Measurements from ENCODE around the gene SEPTIN14. TPM values are rescaled to one million over a fixed set of nuclear protein-coding genes. Genes with fewer than 3 reads are reported as not detected.
"Not testable (repeated sequence)": the region's sequence is repeated elsewhere in the genome, so short reads cannot be mapped to it uniquely, and the experiment has no call there.

Gene SEPTIN14
- not detected in 2 replicates for total RNA-seq
- polyA plus RNA-seq (2012): not detected

DNA sequence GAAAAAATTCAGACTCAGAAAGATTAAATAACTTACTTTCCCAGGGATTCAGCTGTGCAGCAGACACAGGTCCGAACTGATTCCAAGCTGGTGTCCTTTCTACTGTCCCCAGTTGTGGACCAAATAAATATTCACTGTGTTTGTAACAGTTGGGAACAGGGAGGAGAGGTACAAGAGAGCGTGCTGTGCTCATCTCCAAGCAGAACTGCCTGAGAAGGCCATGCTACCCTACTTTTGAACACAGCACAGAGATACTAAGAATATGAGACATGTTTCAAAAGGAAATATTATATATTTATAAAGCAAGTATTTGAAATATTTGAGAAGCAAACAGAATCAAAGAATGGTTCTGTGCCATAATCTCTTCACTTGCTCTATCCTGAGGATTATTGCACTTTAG is at the start of gene SEPTIN14:
Gene SEPTIN14, minus strand, starts transcription at position 101 of the 400 bp plus-strand sequence. CDS start 756 bp downstream, outside the sequence.
- not testable (repeated sequence) for DNase-seq (ENCODE audit: low read depth)

DNA sequence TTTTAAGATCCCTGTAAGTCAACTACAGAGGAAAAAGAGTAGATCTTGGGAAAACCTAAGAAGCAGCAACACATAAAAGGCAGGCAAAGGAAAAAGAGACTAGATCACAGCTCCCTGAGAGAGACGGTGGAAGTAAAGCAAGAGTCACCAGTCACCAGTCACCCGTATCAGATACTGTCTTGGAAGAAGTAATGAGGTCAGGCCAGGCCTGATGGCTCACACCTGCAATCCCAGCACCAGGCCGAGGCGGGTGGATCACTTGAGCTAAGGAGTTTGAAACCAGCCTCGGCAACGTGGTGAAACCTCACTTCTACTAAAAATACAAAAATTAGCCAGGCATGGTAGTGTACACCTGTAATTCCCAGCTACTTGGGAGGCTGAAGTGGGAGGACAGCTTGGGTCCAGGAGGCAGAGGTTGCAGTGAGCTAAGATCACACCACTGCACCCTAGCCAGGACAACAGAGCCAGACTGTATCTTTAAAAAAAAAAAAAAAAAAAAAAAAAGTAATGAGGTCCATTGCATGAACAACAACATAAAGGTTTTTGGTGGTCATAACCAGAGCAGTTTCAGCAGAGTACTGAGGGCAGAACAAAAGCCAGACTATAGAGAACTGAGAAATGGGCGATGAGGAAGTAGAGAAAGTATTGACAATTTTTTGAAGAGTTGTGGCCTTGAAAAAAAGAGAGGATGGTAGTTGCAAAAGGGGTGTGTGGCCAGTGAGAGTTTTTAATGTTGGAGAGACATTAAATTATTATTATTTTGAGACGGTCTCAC is 41.6 kb upstream of the SEPTIN14 start:
- DNase-seq (ENCODE audit: low read depth): no peak

DNA sequence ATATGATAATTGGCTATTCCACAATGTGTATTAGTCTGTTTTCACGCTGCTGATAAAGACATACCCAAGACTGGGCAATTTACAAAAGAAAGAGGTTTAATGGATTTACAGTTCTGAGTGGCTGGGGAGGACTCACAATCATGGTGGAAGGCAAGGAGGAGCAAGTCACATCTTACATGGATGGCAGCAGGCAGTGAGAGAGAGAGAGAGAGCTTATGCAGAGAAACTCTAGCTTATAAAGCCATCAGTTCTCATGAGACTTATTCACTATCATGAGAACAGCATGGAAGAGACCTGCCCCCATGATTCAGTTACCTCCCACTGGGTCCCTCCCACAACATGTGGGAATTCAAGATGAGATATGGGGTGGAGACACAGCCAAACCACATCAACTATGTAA is 38.5 kb upstream of the SEPTIN14 start:
- not testable (repeated sequence) for DNase-seq (ENCODE audit: low read depth)

DNA sequence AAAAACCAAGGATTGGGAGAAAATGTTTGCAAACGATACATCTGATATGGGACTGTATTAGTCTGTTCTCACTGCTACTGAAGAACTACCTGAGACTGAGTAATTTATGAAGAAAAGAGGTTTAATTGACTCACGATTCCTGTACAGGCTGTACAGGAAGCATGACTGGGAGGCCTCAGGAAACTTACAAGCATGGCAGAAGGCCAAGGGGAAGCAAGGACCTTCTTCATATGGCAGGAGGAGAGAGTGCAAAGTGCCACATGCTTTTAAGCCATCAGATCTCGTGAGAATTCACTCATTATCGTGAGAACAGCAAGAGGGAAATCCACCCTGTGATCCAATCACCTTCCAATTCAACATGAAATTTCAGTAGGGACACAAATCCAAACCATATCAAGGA is 35.7 kb upstream of the SEPTIN14 start:
- no peak for DNase-seq (ENCODE audit: low read depth)

DNA sequence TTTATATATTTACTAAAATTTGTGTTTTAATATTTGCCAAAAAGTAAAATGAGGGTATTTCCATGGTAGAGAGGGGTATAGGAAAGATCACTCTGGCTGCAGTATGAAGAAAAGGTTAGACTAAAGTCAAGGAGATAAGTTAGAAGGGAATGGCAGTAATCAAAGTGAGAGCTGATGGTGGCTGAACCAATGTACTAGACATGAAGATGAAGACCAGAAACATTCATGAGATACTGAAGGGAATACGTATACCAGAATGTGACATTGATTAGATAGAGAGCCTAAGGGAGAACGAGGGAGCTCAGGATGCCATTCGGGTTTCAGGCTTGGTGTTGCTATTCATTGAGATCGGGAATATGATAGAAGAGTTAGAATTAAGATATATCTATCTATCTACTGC is 32.5 kb upstream of the SEPTIN14 start:
- DNase-seq (ENCODE audit: low read depth): no peak

DNA sequence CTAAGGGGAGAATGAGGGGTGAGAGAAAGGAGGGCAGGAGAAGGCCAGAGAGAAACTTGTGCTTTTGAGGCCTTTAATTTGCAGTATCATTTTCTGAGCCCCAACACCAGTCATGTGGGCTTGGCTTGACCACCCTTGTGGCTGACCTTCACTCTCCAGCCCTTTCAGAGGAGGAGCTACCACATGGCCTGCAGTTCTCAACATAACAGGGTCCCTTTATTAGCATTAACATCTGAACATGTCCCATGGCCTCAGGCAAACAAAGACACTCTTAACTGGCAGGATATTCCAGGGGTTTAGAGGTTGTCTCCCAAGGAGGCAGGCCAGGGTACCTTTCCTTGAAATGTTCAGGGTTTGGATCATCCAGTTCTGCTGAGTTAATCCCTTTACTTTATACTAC is 31.4 kb upstream of the SEPTIN14 start:
- no peak for DNase-seq (ENCODE audit: low read depth)

DNA sequence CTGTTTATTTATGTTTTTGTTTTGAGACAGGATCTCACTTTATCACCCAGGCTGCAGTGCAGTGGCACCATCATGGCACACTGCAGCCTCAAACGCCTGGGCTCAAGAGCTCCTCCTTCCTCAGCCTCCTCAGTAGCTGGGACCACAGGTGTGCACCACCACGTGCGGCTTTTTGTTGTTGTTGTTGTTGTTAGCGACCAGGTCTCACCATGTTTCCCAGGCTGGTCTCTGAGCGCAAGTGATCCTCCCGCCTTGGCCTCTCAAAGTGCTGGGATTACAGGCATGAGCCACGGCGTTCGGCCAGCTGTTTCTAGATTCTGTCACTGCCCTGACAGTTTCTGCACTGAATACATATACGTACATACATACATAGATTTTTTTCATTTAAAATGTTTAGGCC is 25.8 kb upstream of the SEPTIN14 start:
- DNase-seq (ENCODE audit: low read depth): peak; percentile 5

DNA sequence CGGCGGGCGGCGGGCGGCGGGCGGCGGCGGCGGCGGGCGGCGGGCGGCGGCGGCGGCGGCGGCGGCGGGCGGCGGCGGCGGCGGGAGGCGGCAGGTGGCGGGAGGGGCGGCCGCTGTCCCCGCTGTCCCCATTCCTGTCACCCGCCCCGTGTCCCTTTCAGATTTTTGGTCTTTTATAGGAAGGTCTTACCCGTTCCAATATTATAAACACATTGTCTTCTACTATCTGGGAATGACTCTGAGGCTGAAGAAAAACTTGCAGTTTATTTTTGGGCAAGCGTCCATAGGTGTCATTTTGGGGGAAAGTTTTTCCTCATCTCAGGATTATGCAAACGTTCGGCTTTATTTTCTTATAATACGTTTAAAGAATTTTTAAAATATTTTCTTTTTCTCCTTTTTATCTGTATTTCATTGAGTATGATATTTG is 25.3 kb upstream of the SEPTIN14 start:
- peak; percentile 23 for DNase-seq (ENCODE audit: low read depth)

DNA sequence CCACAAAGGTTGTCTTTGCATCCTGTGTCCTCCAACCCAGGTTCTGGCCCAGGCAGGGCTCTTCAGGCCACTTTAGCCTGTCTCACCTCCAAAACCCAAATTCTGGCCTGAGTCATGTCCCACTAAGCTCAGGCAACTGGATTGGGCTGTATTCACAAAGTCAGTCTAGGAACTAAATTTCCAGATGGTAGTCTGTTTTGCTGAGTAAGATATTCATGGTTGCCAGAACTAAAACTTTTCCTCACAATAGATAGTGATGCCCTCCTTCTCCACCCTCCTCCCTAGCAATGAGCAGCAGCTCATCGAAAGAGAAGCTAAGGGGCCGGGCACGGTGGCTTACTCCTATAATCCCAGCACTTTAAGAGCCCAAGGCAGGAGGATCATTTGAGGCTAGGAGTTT is 21.8 kb upstream of the SEPTIN14 start:
- DNase-seq (ENCODE audit: low read depth): no peak

DNA sequence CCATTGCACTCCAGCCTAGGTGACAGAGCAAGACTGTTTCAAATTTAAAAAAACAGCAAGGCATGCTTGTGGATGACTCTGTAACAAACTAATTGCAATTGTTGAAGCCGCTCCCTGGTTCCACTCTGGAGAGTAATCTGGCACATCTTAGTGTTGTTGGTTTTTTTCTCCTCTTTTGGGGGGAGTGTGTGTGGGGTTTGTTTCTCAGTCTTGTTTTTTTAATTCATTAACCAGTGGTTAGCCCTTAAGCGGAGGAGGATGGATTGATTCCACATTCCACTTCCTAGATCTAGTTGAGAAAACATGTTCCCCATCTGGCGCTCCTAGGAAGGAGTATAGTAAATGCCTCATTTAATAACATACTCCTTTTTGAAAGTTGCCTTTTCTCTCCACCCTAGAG is 16.1 kb upstream of the SEPTIN14 start:
- DNase-seq (ENCODE audit: low read depth): no peak

DNA sequence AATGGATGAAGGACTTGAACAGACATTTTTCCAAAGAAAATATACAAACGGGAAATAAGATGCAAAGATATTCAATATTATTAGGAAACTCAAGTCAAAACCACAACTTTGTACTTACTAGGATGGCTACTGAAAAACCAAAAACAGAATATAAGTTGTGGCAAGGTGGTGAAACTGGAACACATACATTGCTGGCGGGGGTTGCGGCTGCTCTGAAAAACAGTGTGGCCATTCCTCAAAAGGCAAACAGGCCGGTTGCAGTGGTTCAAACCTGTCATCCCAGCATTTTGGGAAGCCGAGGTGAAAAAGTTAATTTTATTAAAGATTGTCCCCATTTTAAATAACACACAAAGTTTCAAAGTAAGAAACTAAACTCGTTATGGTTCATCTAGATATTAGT is 14.8 kb upstream of the SEPTIN14 start:
- no peak for DNase-seq (ENCODE audit: low read depth)

DNA sequence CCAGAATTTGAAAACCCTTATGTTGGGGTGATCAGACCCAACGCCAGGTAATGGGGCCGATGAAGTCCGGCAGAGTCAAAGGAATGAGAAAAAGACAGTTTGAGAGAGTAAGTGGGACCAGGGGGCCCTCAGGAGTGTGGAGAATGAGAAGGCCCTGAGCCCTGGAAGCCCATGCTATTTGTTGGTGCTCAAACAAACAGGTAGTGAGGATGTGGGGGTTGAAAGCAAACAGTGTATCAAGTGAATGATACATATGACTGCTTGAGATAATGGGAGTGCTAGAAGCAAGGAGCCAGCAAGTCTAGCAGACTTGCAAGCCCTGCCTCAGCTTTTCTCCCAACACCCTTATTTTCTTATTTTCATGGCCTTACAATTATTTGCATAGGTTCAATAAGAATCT is 11.2 kb upstream of the SEPTIN14 start:
- no peak for DNase-seq (ENCODE audit: low read depth)

DNA sequence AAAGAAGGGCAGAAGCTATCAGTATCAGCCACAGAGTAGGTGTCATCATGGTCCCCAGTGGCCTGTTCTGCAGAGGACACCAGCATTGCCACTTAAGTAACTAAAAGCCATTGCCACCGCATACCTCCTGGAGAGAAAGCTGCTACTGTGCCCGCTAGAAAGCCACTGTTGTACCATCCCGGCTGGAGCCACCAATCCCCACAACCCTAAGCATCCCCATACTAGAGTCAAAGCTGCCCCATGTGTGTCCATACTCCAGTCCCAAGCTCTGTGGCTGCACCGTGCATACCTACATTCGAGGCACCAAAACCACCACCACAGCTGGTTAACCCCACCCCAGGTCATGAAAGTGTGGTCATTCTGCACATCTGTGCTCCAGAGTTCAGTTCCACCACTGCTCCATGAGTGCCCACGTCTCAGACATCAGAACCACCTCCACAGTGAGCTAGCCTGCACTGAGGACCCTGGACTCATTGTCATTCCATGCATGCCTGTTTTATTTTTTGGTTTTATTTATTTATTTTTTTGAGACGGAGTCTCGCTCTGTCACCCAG is 9.5 kb upstream of the SEPTIN14 start:
- DNase-seq (ENCODE audit: low read depth): no peak

DNA sequence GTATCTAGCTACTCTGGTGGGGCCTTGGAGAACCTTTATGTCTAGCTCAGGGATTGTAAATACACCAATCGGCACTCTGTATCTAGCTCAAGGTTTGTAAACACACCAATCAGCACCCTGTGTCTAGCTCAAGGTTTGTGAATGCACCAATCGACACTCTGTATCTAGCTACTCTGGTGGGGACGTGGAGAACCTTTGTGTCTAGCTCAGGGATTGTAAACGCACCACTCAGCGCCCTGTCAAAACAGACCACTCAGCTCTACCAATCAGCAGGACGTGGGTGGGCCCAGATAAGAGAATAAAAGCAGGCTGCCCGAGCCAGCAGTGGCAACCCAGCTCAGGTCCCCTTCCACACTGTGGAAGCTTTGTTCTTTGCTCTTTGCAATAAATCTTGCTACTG is 6.4 kb upstream of the SEPTIN14 start:
- not testable (repeated sequence) for DNase-seq (ENCODE audit: low read depth)

DNA sequence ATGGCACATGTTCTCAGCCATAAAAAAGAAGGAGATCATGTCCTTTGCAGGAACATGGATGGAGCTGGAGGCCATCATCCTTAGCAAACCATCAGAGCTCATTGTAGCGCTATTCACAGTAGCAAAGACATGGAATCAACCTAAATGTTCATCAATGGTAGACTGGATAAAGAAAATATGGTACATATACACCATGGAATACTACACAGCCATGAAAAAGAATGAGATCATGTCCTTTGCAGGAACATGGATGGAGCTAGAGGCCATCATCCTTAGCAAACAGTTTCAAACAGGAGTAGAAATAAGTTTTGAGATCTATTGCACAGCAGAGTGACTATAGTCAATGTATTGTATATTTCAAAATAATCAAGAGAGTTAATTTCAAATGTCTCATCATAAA is 17.4 kb downstream of the SEPTIN14 start:
- DNase-seq (ENCODE audit: low read depth): not testable (repeated sequence)

DNA sequence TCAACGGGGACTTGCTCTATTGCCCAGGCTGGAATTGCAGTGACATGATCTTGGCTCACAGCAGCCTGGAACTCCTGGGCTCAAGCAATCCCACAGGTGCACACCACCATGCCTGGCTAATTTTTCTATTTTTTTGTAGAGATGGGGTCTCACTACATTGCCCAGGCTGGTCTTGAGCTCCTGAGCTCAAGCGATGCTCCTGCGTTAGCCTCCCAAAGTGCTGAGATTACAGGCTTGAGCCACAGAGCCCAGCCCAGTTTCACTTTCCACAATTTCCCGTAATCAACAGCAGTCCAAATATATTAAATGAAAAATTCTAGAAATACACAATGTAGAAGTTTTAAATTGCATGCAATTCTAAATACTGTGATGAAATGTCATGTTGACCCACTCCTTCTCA is 24.0 kb downstream of the SEPTIN14 start:
- no peak for DNase-seq (ENCODE audit: low read depth)

DNA sequence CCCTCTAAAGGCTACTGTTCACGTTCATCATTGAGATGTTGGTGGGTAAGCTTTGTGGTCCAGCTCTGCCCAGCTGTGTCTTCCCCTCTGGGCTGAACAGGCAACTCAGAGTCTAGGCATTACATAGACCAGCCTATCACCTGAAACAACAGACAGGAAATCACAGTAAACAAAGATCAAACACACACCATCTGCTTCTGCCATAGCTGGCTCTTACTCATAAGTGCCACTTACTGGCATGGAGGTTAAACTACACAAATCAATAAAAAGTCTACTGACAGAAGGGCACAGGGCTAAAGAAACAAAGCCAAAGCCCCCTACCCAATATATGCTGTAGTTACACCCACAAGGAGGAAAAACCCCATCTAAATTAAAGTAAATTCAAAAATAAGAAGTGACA is 35.0 kb downstream of the SEPTIN14 start:
- DNase-seq (ENCODE audit: low read depth): no peak

DNA sequence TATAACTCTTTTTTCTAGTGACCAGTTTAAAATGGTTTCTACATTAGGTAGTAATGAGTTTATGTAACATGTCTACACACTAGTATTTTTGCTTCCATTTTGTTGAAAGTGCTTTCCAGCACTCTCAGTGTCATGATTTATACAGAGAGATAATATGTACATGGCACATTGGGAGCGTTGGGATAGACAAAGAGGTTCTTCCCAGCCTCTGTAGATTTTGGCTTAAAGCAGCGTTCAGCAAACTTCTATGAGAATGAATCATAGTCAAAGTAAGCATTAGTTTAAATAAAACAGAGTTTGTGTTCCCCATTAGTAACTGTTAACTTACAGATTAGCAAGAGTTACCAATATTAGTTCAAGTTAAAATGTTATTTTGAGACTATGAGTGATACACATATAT is 43.9 kb downstream of the SEPTIN14 start:
- no peak for DNase-seq (ENCODE audit: low read depth)

DNA sequence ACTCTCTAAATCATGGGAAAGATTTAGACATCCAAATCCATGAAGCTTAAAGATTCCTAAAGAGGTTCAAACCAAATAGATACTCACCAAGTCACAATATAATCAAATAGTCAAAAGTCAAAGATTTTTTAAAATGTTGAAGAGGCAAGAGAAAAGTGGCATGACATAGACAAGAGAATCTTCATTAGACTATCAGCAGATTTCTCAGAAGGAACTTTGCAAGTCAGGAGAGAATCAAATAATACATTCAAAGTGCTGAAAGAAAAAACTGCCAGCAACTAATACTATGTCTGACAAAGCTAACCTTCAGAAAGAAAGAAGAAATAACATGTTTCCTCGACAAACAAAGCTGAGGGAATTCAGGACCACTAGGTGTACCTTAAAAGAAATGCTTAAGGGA is 65.3 kb downstream of the SEPTIN14 start:
- DNase-seq (ENCODE audit: low read depth): not testable (repeated sequence)

DNA sequence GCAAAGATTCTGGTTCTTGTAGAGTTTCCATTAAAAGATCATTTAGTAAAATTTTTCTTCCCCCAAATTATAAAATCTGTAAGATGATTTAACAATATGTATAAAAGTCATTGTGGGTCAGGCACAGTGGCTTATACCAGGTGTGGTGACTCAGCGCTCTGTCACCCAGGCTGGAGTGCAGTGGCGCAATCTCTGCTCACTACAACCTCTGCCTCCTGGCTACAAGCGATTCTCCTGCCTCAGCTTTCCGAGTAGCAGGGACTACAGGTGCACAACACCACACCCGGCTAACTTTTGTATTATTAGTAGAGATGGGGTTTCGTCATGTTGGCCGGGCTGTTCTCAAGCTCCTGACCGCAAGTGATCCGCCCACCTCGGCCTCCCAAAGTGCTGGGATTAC is 68.0 kb downstream of the SEPTIN14 start:
- DNase-seq (ENCODE audit: low read depth): no peak

DNA sequence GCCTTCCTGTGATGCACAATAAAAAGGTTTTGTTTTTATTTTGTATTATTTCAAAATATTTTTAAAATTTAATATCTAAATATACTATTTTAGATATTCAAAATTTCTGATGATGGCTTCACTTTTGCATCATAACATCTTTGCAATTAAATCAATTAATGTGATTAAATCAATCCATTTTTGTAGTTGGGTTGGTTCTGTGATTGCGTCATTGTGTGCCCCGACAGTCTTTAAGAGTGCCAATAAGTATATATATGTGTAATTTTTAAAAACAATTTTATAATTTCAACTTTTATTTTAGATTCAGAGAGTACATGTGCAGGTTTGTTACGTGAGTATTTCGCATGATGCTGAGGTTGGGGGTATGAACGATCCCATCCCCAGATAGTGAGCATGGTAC is 70.5 kb downstream of the SEPTIN14 start:
- no peak for DNase-seq (ENCODE audit: low read depth)

DNA sequence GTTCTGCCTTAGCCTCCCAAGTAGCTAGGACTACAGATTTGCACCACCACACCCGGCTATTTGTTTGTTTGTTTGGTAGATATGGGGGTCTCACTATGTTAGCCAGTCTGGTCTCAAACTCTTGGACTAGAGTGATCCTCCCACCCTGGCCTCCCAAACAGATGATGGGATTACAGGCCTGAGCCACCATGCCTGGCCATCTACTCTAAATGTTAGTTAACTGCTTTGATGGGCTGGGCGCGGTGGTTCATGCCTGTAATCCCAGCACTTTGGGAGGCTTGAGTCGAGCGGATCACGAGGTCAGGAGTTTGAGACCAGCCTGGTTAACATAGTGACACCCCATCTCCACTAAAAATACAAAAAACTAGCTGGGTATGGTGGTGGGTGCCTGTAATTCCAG is 74.8 kb downstream of the SEPTIN14 start:
- DNase-seq (ENCODE audit: low read depth): no peak

DNA sequence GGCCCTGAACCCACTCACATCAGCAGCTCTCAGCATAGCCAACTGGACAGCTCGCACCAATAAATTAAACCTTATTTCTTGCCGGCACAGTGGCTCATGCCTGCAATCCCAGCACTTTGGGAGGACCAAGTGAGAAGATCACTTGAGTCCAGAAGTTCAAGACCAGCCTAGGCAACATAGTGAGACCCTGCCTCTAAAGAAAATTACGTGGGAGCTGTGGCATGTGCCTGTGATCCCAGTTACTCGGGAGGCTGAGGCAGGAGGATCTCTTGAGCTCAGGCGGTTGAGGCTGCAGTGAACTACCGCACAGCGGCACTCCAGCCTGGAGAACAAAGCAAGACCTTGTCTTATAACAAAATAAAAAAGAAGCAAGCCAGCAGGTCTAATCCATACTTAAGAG is 75.7 kb downstream of the SEPTIN14 start:
- no peak for DNase-seq (ENCODE audit: low read depth)

All from myocyte (in vitro differentiated cells).